Esophagus squamous epithelium (tissue), 5 donors: Measurements from ENCODE around the gene SPACDR. TPM values are rescaled to one million over a fixed set of nuclear protein-coding genes. Genes with fewer than 3 reads are reported as not detected.
A peak's percentile ranks its signal among the peaks of the same experiment; 100 is the strongest.

ENCODE experiments used
- DNase-seq: peaks from one replicate; lab custom pipeline; 2025; lab: John Stamatoyannopoulos, UW
- H3K27ac ChIP-seq, 4 donors: fragments of 200-600 bp; sonication (generic); one replicate each; pipeline ENCODE4 v1.5.1; 2016 to 2019; ENCODE audit warnings: mild to moderate bottlenecking in 1 of 4
- H3K27me3 ChIP-seq, 4 donors: fragments of 200-600 bp; sonication (generic); 1 replicate in 3 of 4; 2 replicates in 1 of 4; pipeline versions ENCODE4 v1.5.1 to v1.6.0; 2017 to 2021; ENCODE audit warnings: antibody characterized with exemption in 1 of 4
- H3K36me3 ChIP-seq, 3 donors: fragments of 200-600 bp; sonication (generic); one replicate each; pipeline ENCODE4 v1.5.1; 2016 to 2019
- H3K4me1 ChIP-seq, 3 donors: fragments of 200-600 bp; sonication (generic); one replicate each; pipeline ENCODE4 v1.5.1; 2017 to 2019
- H3K4me3 ChIP-seq, 4 donors: fragments of 200-600 bp; sonication (generic); 1 replicate in 3 of 4; 2 replicates in 1 of 4; pipeline ENCODE4 v1.5.1; 2016 to 2019; ENCODE audit warnings: mild to moderate bottlenecking in 2 of 4, moderate library complexity in 1 of 4
- H3K9me3 ChIP-seq, 3 donors: fragments of 200-600 bp; sonication (generic); one replicate each; pipeline ENCODE4 v1.5.1; 2016 to 2019
- CTCF ChIP-seq, 6 experiments: fragments of 450-650 bp in 4 of 6; fragments of 200-600 bp in 2 of 6; sonication (generic) in 2 of 6; IDR thresholded peaks; one replicate each; pipeline ENCODE4 v1.5.1; 2016 to 2019; ENCODE audit warnings: antibody characterized with exemption in 6 of 6, mild to moderate bottlenecking in 4 of 6, moderate library complexity in 4 of 6
- POLR2A ChIP-seq, 4 donors: fragments of 450-650 bp; IDR thresholded peaks; one replicate each; pipeline ENCODE4 v1.6.1; 2017; ENCODE audit warnings: antibody characterized with exemption in 4 of 4, mild to moderate bottlenecking in 4 of 4, moderate library complexity in 3 of 4
- WGBS, 2 donors: methylation state at CpG; one replicate each; pipeline ENCODE4 v1.1.5; 2018; 5-methylcytosine and 5-hydroxymethylcytosine counted together
- intact Hi-C: fragments of 100-400 bp; cut with DNase I; formaldehyde crosslinking; loops from one replicate; pipeline ENCODE4 v1.15.0; 2022
- total RNA-seq, 4 donors: library from RNA; depleted of rRNA; stranded (reverse); fragments of >200 nt; gene quantifications; one replicate each; pipeline ENCODE4 v1.1.0, GENCODE V29; 2016
- donor health status: DM: yes; HTN: yes; CAD: no.

The SPACDR gene
- total RNA-seq, 4 donors from 2014 or later, result not detected

DNA sequence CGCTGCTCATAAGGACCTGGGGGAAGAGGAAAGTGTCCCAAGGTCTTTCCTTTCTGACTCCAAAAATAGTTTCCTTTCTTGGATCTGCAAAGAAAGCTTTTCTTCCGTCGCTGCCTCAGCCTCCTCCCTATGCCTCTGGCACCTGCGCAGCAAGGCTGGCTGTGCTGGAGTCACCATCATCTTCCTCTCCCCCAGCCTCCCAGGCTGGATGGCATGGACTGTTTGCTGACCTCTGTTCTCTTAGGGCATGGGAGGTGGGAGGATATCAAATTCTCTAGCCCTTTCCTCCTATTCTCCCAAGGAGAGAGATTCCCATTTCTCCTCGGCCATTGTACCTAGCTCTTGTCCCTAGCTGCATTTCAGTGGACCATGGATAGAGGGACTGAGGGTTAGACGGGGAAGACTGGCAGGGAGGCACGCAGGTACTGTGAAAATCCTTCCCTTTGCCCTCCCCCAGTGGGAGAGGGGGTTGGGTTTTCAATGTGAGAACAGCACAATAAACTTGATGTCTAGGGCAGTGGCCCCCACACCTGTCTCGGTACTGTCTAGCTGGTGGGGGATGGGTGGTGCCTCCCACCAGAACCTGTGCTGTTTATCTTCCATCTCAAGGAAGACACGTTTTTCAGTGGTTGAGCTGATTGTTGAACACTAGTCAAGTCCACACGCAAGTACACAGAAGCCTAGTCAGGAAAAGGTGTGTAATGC lies 30.3 kb downstream of the SPACDR start:
- no peak for DNase-seq
- Histone ChIP-seq H3K27ac (peak overlapping the region in 3 of 4 donors; percentile 7 to 96 (median 42)), H3K4me1 (peaks cover 22 to 65% (median 36%) of the 10 kb centered on the region in 3 donors), H3K9me3 (no peaks in the 10 kb centered on the region), H3K4me3 (no peak overlapping the region), H3K36me3 (peaks cover 17 to 42% (median 17%) of the 10 kb centered on the region in 3 donors), H3K27me3 (no peaks in the 10 kb centered on the region)
- WGBS, 2 donors, result 76 to 85% methylated on average over 9 of the region's 10 CpGs
- intact Hi-C loops, result no loop called here
- TF ChIP-seq CTCF (IDR thresholded peaks at IDR 0.05), result no peak
- TF ChIP-seq POLR2A (IDR thresholded peaks at IDR 0.05), result no peak

DNA sequence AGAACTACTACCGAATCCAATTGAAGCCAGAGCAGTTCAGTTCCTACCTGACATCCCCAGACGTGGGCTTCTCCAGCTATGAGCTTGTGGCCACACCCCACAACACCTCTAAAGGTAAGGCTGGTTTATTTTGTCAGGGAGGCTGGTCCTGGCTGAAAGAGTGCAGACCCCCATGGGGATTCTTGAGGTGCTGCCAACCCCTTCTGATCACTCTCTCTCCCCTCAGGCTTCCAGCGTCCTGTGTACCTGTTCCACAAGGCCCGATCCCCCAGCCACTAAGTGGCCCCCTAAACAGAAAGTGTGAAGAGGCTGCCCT lies 30.8 kb downstream of the SPACDR start:
- TF ChIP-seq POLR2A (IDR thresholded peaks at IDR 0.05), result no peak
- TF ChIP-seq CTCF (IDR thresholded peaks at IDR 0.05), result no peak
- H3K4me3 ChIP-seq, result no peak overlapping the region
- intact Hi-C loops, result no loop called here
- peak overlapping the region in 2 of 4 donors; percentile 7 to 42 for H3K27ac ChIP-seq
- H3K36me3 ChIP-seq, result peaks cover 17 to 42% (median 17%) of the 10 kb centered on the region in 3 donors
- no peaks in the 10 kb centered on the region for H3K27me3 ChIP-seq
- no peaks in the 10 kb centered on the region for H3K9me3 ChIP-seq
- WGBS, 2 donors, result 40 to 65% methylated on average over 2 to 4 of the region's 4 CpGs
- H3K4me1 ChIP-seq, result peaks cover 22 to 65% (median 36%) of the 10 kb centered on the region in 3 donors
- no peak for DNase-seq

- TF ChIP-seq CTCF (IDR thresholded peaks at IDR 0.05) (no peak), POLR2A (IDR thresholded peaks at IDR 0.05) (no peak)
- H3K27me3 ChIP-seq, result no peaks in the 10 kb centered on the region
- H3K36me3 ChIP-seq, result peaks cover 17 to 42% (median 17%) of the 10 kb centered on the region in 3 donors
- 65 to 75% methylated on average over 13 to 21 of the region's 21 CpGs for WGBS, 2 donors
- H3K4me3 ChIP-seq, result peak overlapping the region in 1 of 4 donors; percentile 16
- H3K9me3 ChIP-seq, result no peaks in the 10 kb centered on the region
- H3K27ac ChIP-seq, result peak overlapping the region; percentile 7 to 43 (median 29)
- intact Hi-C loops, result no loop called here
- no peak for DNase-seq
- peaks cover 27 to 69% (median 39%) of the 10 kb centered on the region in 3 donors for H3K4me1 ChIP-seq
Observed at GRCh38 chr7:100432621-100433275, 31.3 kb downstream of the SPACDR start.

- Histone ChIP-seq H3K4me3 (peak overlapping the region in 1 of 4 donors; percentile 16), H3K27me3 (no peaks in the 10 kb centered on the region), H3K27ac (peak overlapping the region; percentile 7 to 43 (median 29)), H3K36me3 (peaks cover 17 to 42% (median 17%) of the 10 kb centered on the region in 3 donors), H3K9me3 (no peaks in the 10 kb centered on the region), H3K4me1 (peaks cover 28 to 72% (median 42%) of the 10 kb centered on the region in 3 donors)
- TF ChIP-seq POLR2A (IDR thresholded peaks at IDR 0.05), result no peak
- TF ChIP-seq CTCF (IDR thresholded peaks at IDR 0.05), result no peak
- intact Hi-C loops, result no loop called here
- 72 to 74% methylated on average over 4 of the region's 4 CpGs for WGBS, 2 donors
- no peak for DNase-seq
Observed at GRCh38 chr7:100432053-100432452, 32.0 kb downstream of the SPACDR start.

GRCh38 chr7:100431286-100431735 lies 32.7 kb downstream of the SPACDR start:
- intact Hi-C loops, result no loop called here
- peak overlapping the region in 2 of 4 donors; percentile 85 to 90 for H3K4me3 ChIP-seq
- H3K27me3 ChIP-seq, result no peaks in the 10 kb centered on the region
- no peak for DNase-seq
- H3K4me1 ChIP-seq, result peaks cover 28 to 68% (median 42%) of the 10 kb centered on the region in 3 donors
- H3K9me3 ChIP-seq, result no peaks in the 10 kb centered on the region
- TF ChIP-seq POLR2A (IDR thresholded peaks at IDR 0.05) (no peak), CTCF (IDR thresholded peaks at IDR 0.05) (no peak)
- 83 to 90% methylated on average over 14 to 16 of the region's 23 CpGs for WGBS, 2 donors
- H3K27ac ChIP-seq, result peak overlapping the region; percentile 98 to 100 (median 100)
- peaks cover 17 to 42% (median 17%) of the 10 kb centered on the region in 3 donors for H3K36me3 ChIP-seq
